H9 (cell line): ENCODE data around the gene SYNE3. TPM values are rescaled to one million over a fixed set of nuclear protein-coding genes. Genes with fewer than 3 reads are reported as not detected.
A peak's percentile ranks its signal among the peaks of the same experiment; 100 is the strongest.

Source experiments
- DNase-seq: peaks from one replicate; pipeline ENCODE4 v3.0.0-alpha.2; 2017
- H2AFZ ChIP-seq: one replicate; pipeline ENCODE4 v1.6.1; 2013; ENCODE audit warnings: mild to moderate bottlenecking, low read length, control low read depth, moderate library complexity
- H2AK5ac ChIP-seq: 2 replicates; pipeline ENCODE4 v1.6.1; 2013; ENCODE audit warnings: low read length, control low read depth, mixed read lengths; ENCODE audit not compliant: insufficient read length
- H2BK120ac ChIP-seq: one replicate; pipeline ENCODE4 v1.6.1; 2013; ENCODE audit warnings: low read depth, mild to moderate bottlenecking, low read length, control low read depth, inconsistent platforms; ENCODE audit not compliant: poor library complexity, severe bottlenecking
- H2BK12ac ChIP-seq: 2 replicates; pipeline ENCODE4 v1.6.1; 2013; ENCODE audit warnings: low read length, control low read depth, mixed read lengths, low read depth; ENCODE audit not compliant: insufficient read length
- H2BK15ac ChIP-seq: 2 replicates; pipeline ENCODE4 v1.6.1; 2013; ENCODE audit warnings: low read depth, low read length, control low read depth
- H2BK20ac ChIP-seq: one replicate; pipeline ENCODE4 v1.6.1; 2013; ENCODE audit warnings: low read depth, mild to moderate bottlenecking, low read length, control low read depth, inconsistent platforms; ENCODE audit not compliant: poor library complexity, severe bottlenecking
- H2BK5ac ChIP-seq: 2 replicates; pipeline ENCODE4 v1.6.1; 2013; ENCODE audit warnings: low read length, control low read depth, mixed read lengths; ENCODE audit not compliant: insufficient read length
- H3K14ac ChIP-seq: 2 replicates; pipeline ENCODE4 v1.6.1; 2013; ENCODE audit warnings: low read length, control low read depth; ENCODE audit not compliant: insufficient read depth
- H3K18ac ChIP-seq: 2 replicates; pipeline ENCODE4 v1.6.1; 2013; ENCODE audit warnings: low read depth, mild to moderate bottlenecking, mixed read lengths, low read length, control low read depth; ENCODE audit not compliant: insufficient read length
- H3K23ac ChIP-seq: 2 replicates; pipeline ENCODE4 v1.6.1; 2013; ENCODE audit warnings: low read length, control low read depth, mixed read lengths, low read depth; ENCODE audit not compliant: insufficient read length
- H3K23me2 ChIP-seq: 2 replicates; pipeline ENCODE4 v1.6.1; 2013; ENCODE audit warnings: low read depth, mild to moderate bottlenecking, mixed read lengths, low read length, control low read depth; ENCODE audit not compliant: insufficient read length, poor library complexity, severe bottlenecking
- H3K27ac ChIP-seq: 2 replicates; pipeline ENCODE4 v1.5.1; 2013; ENCODE audit warnings: low read length, control low read depth, mixed read lengths, low read depth; ENCODE audit not compliant: insufficient read length
- H3K27me3 ChIP-seq: 2 replicates; pipeline ENCODE4 v1.6.1; 2013; ENCODE audit warnings: low read length, control low read depth, inconsistent platforms; ENCODE audit not compliant: insufficient read depth
- H3K4ac ChIP-seq: 2 replicates; pipeline ENCODE4 v1.6.1; 2013; ENCODE audit warnings: low read depth, mild to moderate bottlenecking, control low read depth, inconsistent platforms, low read length, moderate library complexity
- H3K4me1 ChIP-seq: 2 replicates; pipeline ENCODE4 v1.6.1; 2013; ENCODE audit warnings: low read length, control low read depth, inconsistent platforms; ENCODE audit not compliant: insufficient read depth
- H3K4me2 ChIP-seq: 2 replicates; pipeline ENCODE4 v1.6.1; 2013; ENCODE audit warnings: low read length, control low read depth, mixed read lengths; ENCODE audit not compliant: insufficient read length, insufficient read depth
- H3K56ac ChIP-seq: 2 replicates; pipeline ENCODE4 v1.6.1; 2013; ENCODE audit warnings: low read depth, mild to moderate bottlenecking, mixed read lengths, low read length, control low read depth; ENCODE audit not compliant: insufficient read length
- H3K79me1 ChIP-seq: 2 replicates; pipeline ENCODE4 v1.6.1; 2013; ENCODE audit warnings: low read depth, mild to moderate bottlenecking, moderate library complexity, low read length, control low read depth, inconsistent platforms; ENCODE audit not compliant: insufficient read depth, poor library complexity, severe bottlenecking
- H3K79me2 ChIP-seq: 2 replicates; pipeline ENCODE4 v1.6.1; 2013; ENCODE audit warnings: low read length, control low read depth, inconsistent platforms; ENCODE audit not compliant: insufficient read depth
- H3K9ac ChIP-seq: 2 replicates; pipeline ENCODE4 v1.6.1; 2013; ENCODE audit warnings: low read length, control low read depth, mixed read lengths; ENCODE audit not compliant: insufficient read length; ENCODE audit errors: extremely low read depth
- H3K9me3 ChIP-seq: one replicate; pipeline ENCODE4 v1.6.1; 2013; ENCODE audit warnings: low read depth, low read length, inconsistent platforms; ENCODE audit not compliant: control insufficient read depth
- H3T11ph ChIP-seq: one replicate; pipeline ENCODE4 v1.6.1; 2013; ENCODE audit warnings: mild to moderate bottlenecking, low read length, control low read depth, inconsistent platforms
- H4K20me1 ChIP-seq: one replicate; pipeline ENCODE4 v1.6.1; 2013; ENCODE audit not compliant: control insufficient read depth, insufficient read length, insufficient read depth
- H4K5ac ChIP-seq: 2 replicates; pipeline ENCODE4 v1.6.1; 2013; ENCODE audit warnings: low read depth, mild to moderate bottlenecking, mixed read lengths, low read length, control low read depth; ENCODE audit not compliant: insufficient read length
- H4K8ac ChIP-seq: replicated peaks from 2 replicates; pipeline ENCODE4 v1.6.1; 2013; ENCODE audit warnings: low read length, control low read depth, mixed read lengths, low read depth; ENCODE audit not compliant: insufficient read length
- H4K91ac ChIP-seq: 2 replicates; pipeline ENCODE4 v1.6.1; 2013; ENCODE audit warnings: low read depth, mild to moderate bottlenecking, moderate library complexity, mixed read lengths, low read length, control low read depth; ENCODE audit not compliant: insufficient read length
- H3K27ac Mint-ChIP-seq, 3 experiments: 2 replicates in 2 of 3; 3 replicates in 1 of 3; pipeline ENCODE4 v1.8.0; 2020 to 2021; ENCODE audit warnings: mixed read lengths in 3 of 3, mild to moderate bottlenecking in 1 of 3, moderate library complexity in 1 of 3
- H3K27me3 Mint-ChIP-seq: 2 replicates; pipeline ENCODE4 v1.8.0; 2021; ENCODE audit warnings: low read depth, mild to moderate bottlenecking, moderate library complexity, mixed read lengths
- H3K36me3 Mint-ChIP-seq, 3 experiments: 2 replicates in 2 of 3; 3 replicates in 1 of 3; pipeline ENCODE4 v1.8.0; 2020 to 2021; ENCODE audit warnings: low read depth in 3 of 3, mixed read lengths in 3 of 3; ENCODE audit not compliant: insufficient read depth in 1 of 3
- H3K4me1 Mint-ChIP-seq, 2 experiments: 2 replicates each; pipeline ENCODE4 v1.8.0; 2020; ENCODE audit warnings: mixed read lengths in 2 of 2
- H3K4me3 Mint-ChIP-seq, 2 experiments: 2 replicates in 1 of 2; 3 replicates in 1 of 2; pipeline ENCODE4 v1.8.0; 2020 to 2021; ENCODE audit warnings: mild to moderate bottlenecking in 2 of 2, mixed read lengths in 2 of 2, moderate library complexity in 1 of 2
- H3K9me3 Mint-ChIP-seq, 2 experiments: 2 replicates in 1 of 2; 3 replicates in 1 of 2; pipeline ENCODE4 v1.8.0; 2020; ENCODE audit warnings: mild to moderate bottlenecking in 2 of 2, mixed read lengths in 2 of 2, moderate library complexity in 1 of 2
- CTCF ChIP-seq: fragments of 200-600 bp; sonication (generic); conservative IDR thresholded peaks from 3 replicates; pipeline ENCODE4 v1.8.0; 2021; ENCODE audit warnings: antibody characterized with exemption, mild to moderate bottlenecking
- WGBS: extraction: QIAGEN DNeasy Blood & Tissue Kit; methylation state at CpG from one replicate; pipeline ENCODE4 v1.1.7; 2013; ENCODE audit warnings: missing lambda C conversion rate, low lambda C conversion rate, mixed read lengths; ENCODE audit not compliant: insufficient read length; ENCODE audit errors: extremely low coverage; 5-methylcytosine and 5-hydroxymethylcytosine counted together
- total RNA-seq: library from RNA; stranded (reverse); gene quantifications from 2 replicates; pipeline ENCODE4 v1.2.1, GENCODE V29; 2021

SYNE3 gene
- total RNA-seq, 1 experiment from 2014 or later: 0.11 TPM

GRCh38 chr14:95561001-95561412 is 44.6 kb upstream of the SYNE3 start:
- peaks cover 3% of the 10 kb centered on the region; the same call in 1 of the 2 replicates for H3K4me1 ChIP-seq
- no peak overlapping the region for H3K14ac ChIP-seq
- no peak overlapping the region for H2BK20ac ChIP-seq
- no peak overlapping the region for H3T11ph ChIP-seq
- TF ChIP-seq CTCF: peak; percentile 99
- H4K91ac ChIP-seq: no peak overlapping the region
- H3K79me1 ChIP-seq: no peaks in the 10 kb centered on the region
- no peak overlapping the region for H2AK5ac ChIP-seq
- H3K23ac ChIP-seq: no peak overlapping the region
- no peak overlapping the region for H3K4ac ChIP-seq
- H3K18ac ChIP-seq: no peak overlapping the region
- no peak overlapping the region for H2BK12ac ChIP-seq
- H3K9me3 Mint-ChIP-seq: peaks cover 0 to 2% of the 10 kb centered on the region in 2 experiments; a peak in 2 of 5 replicates
- no CpG with 5 or more reads among the region's 14 CpGs for WGBS
- no peak overlapping the region for H2BK5ac ChIP-seq
- no peak overlapping the region; a peak in 1 of 7 replicates for H3K27ac Mint-ChIP-seq
- DNase-seq: peak; percentile 92
- peaks cover 28 to 45% of the 10 kb centered on the region in 2 experiments for H3K4me1 Mint-ChIP-seq
- no peaks in the 10 kb centered on the region for H3K23me2 ChIP-seq
- no peak overlapping the region for H3K4me2 ChIP-seq
- H2BK120ac ChIP-seq: no peak overlapping the region
- no peak overlapping the region for H4K8ac ChIP-seq
- H3K27ac ChIP-seq: no peak overlapping the region
- H3K27me3 Mint-ChIP-seq: peaks cover 42% of the 10 kb centered on the region
- H3K27me3 ChIP-seq: peaks cover 2% of the 10 kb centered on the region; the same call in 1 of the 2 replicates
- no peaks in the 10 kb centered on the region for H4K20me1 ChIP-seq
- H3K36me3 Mint-ChIP-seq: no peaks in the 10 kb centered on the region
- H4K5ac ChIP-seq: no peak overlapping the region
- no peaks in the 10 kb centered on the region for H3K79me2 ChIP-seq
- H3K9me3 ChIP-seq: no peaks in the 10 kb centered on the region
- H3K4me3 Mint-ChIP-seq: peak overlapping the region in 1 of 2 experiments; percentile 36; a peak in 1 of 5 replicates
- H3K56ac ChIP-seq: no peak overlapping the region
- H3K9ac ChIP-seq: no peak overlapping the region
- no peak overlapping the region for H2BK15ac ChIP-seq
- H2AFZ ChIP-seq: no peak overlapping the region
